ENCODE measurements around the gene HMG20B.
"Not testable (repeated sequence)": the region's sequence is repeated elsewhere in the genome, so short reads cannot be mapped to it uniquely, and the experiment has no call there.

The HMG20B gene

DNA sequence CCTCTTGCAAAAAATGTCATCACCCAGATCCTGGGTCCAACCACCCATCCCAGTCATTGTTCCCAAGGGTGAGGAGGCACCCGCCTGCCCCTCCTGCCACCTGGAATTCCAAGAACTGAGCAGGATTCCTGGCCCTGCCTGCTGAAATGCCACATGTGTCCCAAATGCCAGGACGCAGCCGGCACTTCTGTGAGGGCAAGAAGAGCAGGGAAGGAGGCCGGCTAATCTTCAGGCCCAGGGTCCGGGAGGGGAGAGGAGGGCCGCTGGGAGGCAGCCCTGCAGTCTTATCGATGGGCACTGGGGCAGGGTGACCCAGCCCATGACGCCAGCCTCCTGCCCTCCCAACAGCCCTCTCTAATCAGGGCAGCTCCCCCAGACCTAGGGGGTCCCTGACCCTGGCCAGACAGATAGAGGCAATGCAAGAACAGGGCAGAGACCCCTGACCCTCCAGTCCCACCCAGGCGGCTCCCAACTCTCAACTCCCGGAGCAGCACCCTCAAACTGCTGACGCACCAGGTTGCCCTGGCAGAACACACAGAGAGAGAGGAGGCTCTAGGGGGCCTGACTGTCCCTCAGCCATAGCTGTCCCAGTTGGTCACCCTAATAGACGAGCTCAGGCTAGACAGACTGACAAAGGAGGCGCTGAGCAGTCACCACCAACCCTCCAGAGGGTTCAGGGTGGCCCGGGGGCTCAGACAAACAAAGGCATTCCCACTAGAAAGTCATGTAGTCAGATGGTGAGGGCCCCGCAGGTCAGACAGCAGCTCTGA, 16.9 kb upstream of the HMG20B start:
- in situ Hi-C loops (cut with MboI; ENCODE audit: low sequenced_read_pairs) = no loop called here

GRCh38 chr19:3556423-3556977, 16.2 kb upstream of the HMG20B start:
- in situ Hi-C loops (cut with MboI; ENCODE audit: low sequenced_read_pairs) = no loop called here

GRCh38 chr19:3556978-3557460, 15.7 kb upstream of the HMG20B start:
- in situ Hi-C loops (cut with MboI; ENCODE audit: low sequenced_read_pairs) = no loop called here

GRCh38 chr19:3557461-3558248, 15.1 kb upstream of the HMG20B start, which contains the start of gene MFSD12:
Gene MFSD12 (minus strand): TSS chr19:3557586. CDS start chr19:3557403, 183 bp downstream.
- in situ Hi-C loops (cut with MboI; ENCODE audit: low sequenced_read_pairs) = no loop called here

GRCh38 chr19:3563709-3564524, 8.8 kb upstream of the HMG20B start:
- in situ Hi-C loops (cut with MboI; ENCODE audit: low sequenced_read_pairs) = no loop called here

DNA sequence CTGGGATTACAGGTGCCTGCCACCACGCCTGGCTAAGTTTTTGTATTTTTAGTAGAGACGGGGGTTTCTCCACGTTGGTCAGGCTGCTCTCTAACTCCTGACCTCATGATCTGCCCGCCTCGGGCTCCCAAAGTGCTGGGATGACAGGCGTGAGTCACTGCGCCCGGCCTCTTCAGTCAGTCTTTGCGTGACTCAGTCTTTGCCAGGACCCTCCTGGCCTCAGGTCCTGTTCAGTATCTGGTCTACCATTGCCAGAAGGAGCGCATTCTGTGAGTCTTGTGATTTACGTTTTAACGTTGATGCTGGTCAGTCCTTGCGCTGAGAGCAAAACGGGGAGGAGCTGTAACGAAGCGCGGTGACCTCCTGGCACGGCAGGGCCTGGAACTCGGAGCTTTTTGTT, 7.6 kb upstream of the HMG20B start:
- in situ Hi-C loops (cut with MboI; ENCODE audit: low sequenced_read_pairs) = no loop called here

DNA sequence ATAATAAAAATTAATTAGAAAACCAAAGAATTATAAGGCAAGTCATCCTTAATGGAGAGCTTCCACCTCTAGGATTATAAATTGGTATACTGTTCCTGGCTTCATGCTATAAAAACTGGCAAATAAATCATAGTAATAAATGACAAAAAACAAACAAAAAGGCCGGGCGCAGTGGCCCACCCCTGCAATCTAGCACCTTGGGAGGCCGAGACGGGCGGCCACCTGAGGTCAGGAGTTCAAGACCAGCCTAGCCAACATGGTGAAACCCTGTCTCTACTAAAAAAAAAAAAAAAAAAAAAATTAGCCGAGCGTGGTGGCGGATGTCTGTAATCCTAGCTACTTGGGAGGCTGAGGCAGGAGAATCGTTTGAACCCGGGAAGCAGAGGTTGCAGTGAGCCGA, 2.7 kb upstream of the HMG20B start:
- in situ Hi-C loops (cut with MboI; ENCODE audit: low sequenced_read_pairs) = not testable (repeated sequence)

GRCh38 chr19:3570606-3571011, 2.1 kb upstream of the HMG20B start:
- in situ Hi-C loops (cut with MboI; ENCODE audit: low sequenced_read_pairs) = no loop called here

- in situ Hi-C loops (cut with MboI; ENCODE audit: low sequenced_read_pairs) = no loop called here
Observed at GRCh38 chr19:3572132-3572854, 451 bp upstream of the HMG20B start.

DNA sequence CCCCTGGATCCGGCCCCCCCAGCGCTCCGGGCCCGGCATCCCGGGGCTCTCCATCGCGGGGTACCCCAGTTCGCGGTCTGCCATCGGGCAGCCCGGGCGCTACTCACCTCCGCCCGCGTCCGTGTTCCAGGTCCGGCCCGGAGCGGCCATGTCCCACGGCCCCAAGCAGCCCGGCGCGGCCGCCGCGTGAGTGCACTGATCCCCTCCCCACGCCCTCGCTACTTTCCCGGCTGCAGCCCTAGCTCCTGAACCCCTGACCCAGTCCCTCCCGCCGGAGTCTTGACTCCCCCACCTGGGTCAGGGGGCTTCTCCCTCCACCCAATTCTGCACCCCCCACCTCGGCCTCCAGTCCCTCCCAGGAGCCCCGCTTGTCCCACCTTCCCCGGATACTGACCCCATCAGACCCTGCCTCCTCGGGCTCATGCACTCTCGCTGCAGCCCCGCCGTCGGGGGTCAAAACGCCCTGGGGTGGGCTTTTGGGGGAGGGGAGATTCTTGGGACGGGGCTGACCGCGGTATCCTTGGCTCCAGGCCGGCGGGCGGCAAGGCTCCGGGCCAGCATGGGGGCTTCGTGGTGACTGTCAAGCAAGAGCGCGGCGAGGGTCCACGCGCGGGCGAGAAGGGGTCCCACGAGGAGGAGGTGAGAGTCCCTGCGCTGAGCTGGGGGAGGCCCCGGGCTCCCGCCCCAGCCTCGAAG, 566 bp downstream of the HMG20B start:
- in situ Hi-C loops (cut with MboI; ENCODE audit: low sequenced_read_pairs) = no loop called here

DNA sequence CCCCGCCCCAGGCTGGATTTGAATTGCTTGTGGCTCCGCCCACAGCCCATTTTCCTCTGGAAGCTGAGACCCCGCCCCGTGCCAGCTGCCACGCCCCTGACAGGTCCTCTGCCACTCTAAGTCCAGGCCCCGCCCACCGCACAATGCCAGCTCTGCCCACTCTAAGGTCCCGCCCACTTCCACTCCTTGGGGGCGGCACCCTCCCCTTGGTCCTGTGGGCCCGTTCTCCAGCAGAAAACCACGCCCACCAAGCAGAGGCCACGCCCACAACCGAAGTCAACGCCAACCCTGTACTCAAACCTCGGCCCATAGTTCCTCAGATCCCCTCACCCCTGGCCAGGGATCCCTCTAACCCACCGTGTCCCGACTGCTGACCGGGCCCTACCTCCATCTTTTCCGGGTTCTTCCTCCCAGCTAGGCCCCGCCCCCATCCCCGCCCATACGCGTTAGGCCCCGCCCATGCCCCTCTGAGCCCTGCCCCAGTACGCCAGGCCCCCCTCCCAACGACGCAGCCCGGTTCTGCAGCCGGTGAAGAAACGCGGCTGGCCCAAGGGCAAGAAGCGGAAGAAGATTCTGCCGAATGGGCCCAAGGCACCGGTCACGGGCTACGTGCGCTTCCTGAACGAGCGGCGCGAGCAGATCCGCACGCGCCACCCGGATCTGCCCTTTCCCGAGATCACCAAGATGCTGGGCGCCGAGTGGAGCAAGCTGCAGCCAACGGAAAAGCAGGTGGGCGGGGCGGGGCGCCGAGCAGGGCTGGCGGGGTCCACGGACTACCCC, 1.3 kb downstream of the HMG20B start:
- in situ Hi-C loops (cut with MboI; ENCODE audit: low sequenced_read_pairs) = no loop called here

- in situ Hi-C loops (cut with MboI; ENCODE audit: low sequenced_read_pairs) = no loop called here
Observed at GRCh38 chr19:3575260-3575741, 2.6 kb downstream of the HMG20B start.

DNA sequence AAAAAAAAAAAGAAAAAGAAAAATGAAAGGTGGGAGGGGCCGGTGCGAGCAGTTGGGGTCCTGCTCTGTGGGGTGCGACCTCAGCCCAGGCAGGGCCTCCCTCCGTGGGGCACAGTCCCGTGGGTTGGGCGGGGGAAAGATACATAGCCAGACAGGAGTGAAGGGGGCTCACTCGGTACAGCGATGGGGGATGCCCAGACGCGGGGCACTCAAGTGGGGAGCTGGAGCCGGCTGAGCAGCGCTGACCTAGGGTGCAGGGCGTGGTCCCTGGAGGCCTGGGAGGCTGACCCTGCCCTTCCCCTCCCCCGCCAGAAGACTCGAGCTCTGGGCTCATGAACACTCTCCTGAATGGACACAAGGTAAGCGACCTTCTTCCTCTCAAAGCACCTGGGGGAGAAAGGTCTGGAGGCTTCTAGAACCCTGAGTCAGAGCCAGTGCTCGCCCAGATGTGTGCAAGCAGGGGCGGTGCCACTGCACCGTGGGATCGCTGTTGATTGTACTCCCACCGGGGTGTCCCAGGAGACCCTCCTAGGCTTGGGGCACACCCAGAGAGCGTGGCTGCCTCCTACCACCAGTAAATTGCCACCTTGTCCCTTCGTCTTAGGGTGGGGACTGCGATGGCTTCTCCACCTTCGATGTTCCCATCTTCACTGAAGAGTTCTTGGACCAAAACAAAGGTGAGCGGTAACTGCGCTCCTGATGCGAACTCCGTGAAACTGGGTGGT, 3.4 kb downstream of the HMG20B start:
- in situ Hi-C loops (cut with MboI; ENCODE audit: low sequenced_read_pairs) = no loop called here

DNA sequence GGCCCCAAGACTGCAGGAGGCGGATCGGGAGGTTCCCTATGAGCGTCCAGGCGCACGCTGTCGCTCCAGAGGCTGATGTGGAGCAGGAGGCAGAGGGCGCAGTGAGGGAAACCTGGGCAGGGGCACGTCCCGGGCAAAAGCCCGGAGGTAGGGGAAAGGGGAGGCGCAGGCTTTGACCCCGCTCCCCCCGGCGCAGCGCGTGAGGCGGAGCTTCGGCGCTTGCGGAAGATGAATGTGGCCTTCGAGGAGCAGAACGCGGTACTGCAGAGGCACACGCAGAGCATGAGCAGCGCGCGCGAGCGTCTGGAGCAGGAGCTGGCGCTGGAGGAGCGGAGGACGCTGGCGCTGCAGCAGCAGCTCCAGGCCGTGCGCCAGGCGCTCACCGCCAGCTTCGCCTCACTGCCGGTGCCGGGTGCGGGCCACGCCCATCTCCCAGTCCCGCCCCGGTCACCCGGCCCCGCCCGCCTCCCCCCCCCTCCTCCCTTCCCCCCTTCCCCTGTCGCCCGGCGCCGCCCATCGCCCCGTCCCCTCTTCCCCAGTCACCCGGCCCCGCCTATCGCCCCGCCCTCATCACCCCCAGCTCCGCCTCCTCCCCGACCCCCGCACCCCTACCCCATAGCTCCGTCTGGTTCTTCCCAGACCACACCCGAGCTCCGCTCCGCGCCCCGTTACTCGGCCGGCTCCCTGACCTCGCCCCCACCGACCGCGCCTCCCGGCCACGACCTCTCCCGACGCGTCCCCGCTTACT, 4.1 kb downstream of the HMG20B start:
- in situ Hi-C loops (cut with MboI; ENCODE audit: low sequenced_read_pairs) = no loop called here

GRCh38 chr19:3577723-3578344, 5.1 kb downstream of the HMG20B start:
- in situ Hi-C loops (cut with MboI; ENCODE audit: low sequenced_read_pairs) = no loop called here

- in situ Hi-C loops (cut with MboI; ENCODE audit: low sequenced_read_pairs) = no loop called here
Observed at GRCh38 chr19:3578390-3578789, 5.6 kb downstream of the HMG20B start.

Measured in HL-60/S4 treated with retinoic acid at 250 ng/mL for 4 days and 3 days (cell line).